ENCODE measurements around the gene PTPRC. TPM values are rescaled to one million over a fixed set of nuclear protein-coding genes. Genes with fewer than 3 reads are reported as not detected.

Gene PTPRC
- total RNA-seq, 2 donors from 2014 or later = 3.3 to 9.9 TPM

DNA sequence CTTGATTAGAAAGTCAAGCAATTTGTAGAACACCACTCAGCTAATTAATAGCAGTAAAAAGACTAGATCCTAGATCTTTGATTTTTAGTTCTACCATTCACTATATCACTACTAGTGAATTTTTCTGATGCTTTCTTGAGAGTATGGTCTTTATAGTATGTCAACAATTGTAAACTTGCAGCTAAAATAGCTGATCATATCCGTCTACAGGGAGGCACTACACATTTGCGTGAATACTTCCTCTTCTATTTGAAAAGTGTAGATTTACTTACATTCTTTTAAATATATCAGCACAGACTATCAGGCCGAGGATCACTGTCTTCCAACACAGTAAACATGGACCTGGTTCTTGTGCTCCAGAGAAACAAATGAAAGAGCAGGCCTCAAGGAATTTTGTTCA is 18.6 kb upstream of the PTPRC start:
- H3K9me3 ChIP-seq = no peaks in the 10 kb centered on the region
- no peak overlapping the region for H3K27ac ChIP-seq
- 59 to 68% methylated on average over 3 of the region's 3 CpGs for WGBS, 2 donors
- no peak overlapping the region for H3K4me3 ChIP-seq
- TF ChIP-seq POLR2A (IDR thresholded peaks at IDR 0.05) (no peak), CTCF (IDR thresholded peaks at IDR 0.05) (no peak)
- H3K27me3 ChIP-seq = no peaks in the 10 kb centered on the region
- H3K36me3 ChIP-seq (replicated peaks in 1 of 2; ENCODE audit: insufficient read depth in 1 of 2, low read depth in 2 of 2) = no peaks in the 10 kb centered on the region
- H3K4me1 ChIP-seq = no peaks in the 10 kb centered on the region
- intact Hi-C loops (cut with DNase I) = no loop called here
- DNase-seq (no peak), ATAC-seq (no peak)

DNA sequence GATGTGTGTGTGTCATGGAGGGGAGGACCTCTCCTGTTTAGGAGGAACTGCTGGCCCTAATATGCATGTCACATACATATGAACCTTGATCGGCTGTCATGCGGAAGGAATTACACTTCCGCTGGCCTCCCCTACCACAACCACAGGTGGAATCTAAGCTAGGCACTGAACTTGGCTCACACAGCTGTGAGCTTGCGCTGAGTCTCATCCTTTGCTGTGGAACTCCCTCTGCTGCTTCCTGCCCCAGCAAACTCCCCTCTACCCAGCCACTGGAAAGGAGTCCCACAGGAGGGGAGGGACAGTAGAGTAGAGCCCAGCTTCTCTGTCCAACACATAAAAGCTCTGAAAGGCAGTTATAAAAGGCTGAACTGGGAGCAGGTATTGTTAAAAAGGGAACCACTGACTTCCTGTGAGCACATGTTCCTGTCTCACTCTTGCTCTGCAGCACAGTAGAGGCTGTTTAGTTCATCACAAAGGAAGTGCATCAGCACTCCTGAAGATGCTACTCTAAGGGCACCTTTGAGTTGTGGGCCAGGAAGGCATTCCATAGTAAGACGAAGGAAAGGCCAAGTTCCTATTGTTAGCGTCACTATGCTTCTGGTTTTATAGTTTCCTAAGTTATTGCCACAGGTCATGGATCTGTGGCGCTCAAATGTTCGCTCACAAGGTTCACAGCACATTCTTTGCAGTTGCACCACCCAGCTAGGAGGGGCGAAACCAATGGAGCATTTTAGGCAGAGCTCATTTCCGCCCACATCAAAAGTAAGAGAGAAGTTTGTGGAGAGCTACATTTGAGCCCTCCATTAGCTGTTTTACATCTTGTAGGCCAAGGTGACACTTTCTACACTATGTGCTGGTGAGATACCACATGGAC is 17.7 kb upstream of the PTPRC start:
- 67 to 83% methylated on average over 10 of the region's 10 CpGs for WGBS, 2 donors
- Histone ChIP-seq H3K9me3 (no peaks in the 10 kb centered on the region), H3K36me3 (replicated peaks in 1 of 2; ENCODE audit: insufficient read depth in 1 of 2, low read depth in 2 of 2) (no peaks in the 10 kb centered on the region), H3K27ac (peak overlapping the region in 1 of 4 donors; percentile 6), H3K4me3 (no peak overlapping the region), H3K4me1 (no peaks in the 10 kb centered on the region), H3K27me3 (no peaks in the 10 kb centered on the region)
- no peak for ATAC-seq
- intact Hi-C loops (cut with DNase I) = no loop called here
- DNase-seq = peak in 1 of 4 donors; percentile 8
- no peak for TF ChIP-seq POLR2A (IDR thresholded peaks at IDR 0.05)
- no peak for TF ChIP-seq CTCF (IDR thresholded peaks at IDR 0.05)

DNA sequence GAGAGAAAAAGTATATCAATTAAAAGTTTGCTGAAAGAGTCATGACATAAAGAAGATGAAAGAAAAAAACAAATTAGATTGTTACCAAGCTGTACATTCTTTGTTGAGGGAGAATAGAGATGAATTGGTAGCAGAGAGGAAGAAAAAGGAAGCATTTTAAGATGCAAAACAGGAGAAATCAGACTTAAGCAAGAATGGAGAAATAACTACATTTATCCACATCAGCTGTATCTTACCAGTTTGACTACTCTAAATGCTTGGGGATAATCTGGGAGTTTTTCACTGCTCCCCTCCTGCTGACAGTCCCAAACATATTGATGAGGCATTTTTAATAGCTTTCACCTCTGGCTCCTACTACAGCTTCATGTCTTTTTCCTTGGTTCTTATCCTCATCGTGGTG is 16.8 kb upstream of the PTPRC start:
- H3K9me3 ChIP-seq = no peaks in the 10 kb centered on the region
- H3K27ac ChIP-seq = no peak overlapping the region
- H3K4me1 ChIP-seq = no peaks in the 10 kb centered on the region
- H3K36me3 ChIP-seq (replicated peaks in 1 of 2; ENCODE audit: insufficient read depth in 1 of 2, low read depth in 2 of 2) = no peaks in the 10 kb centered on the region
- no peak overlapping the region for H3K4me3 ChIP-seq
- DNase-seq (no peak), ATAC-seq (no peak)
- WGBS, 2 donors = 73 to 88% methylated on average over 1 of the region's 1 CpG
- intact Hi-C loops (cut with DNase I) = no loop called here
- H3K27me3 ChIP-seq = no peaks in the 10 kb centered on the region
- no peak for TF ChIP-seq CTCF (IDR thresholded peaks at IDR 0.05)
- TF ChIP-seq POLR2A (IDR thresholded peaks at IDR 0.05) = no peak

- H3K27ac ChIP-seq = no peak overlapping the region
- no peaks in the 10 kb centered on the region for H3K27me3 ChIP-seq
- DNase-seq (no peak), ATAC-seq (no peak)
- TF ChIP-seq CTCF (IDR thresholded peaks at IDR 0.05) (no peak), POLR2A (IDR thresholded peaks at IDR 0.05) (no peak)
- WGBS, 2 donors = 53 to 58% methylated on average over 4 of the region's 4 CpGs
- no peaks in the 10 kb centered on the region for H3K36me3 ChIP-seq (replicated peaks in 1 of 2; ENCODE audit: insufficient read depth in 1 of 2, low read depth in 2 of 2)
- intact Hi-C loops (cut with DNase I) = no loop called here
- H3K4me1 ChIP-seq = no peaks in the 10 kb centered on the region
- no peak overlapping the region for H3K4me3 ChIP-seq
- H3K9me3 ChIP-seq = no peaks in the 10 kb centered on the region
Measured at GRCh38 chr1:198623752-198624647, 14.8 kb upstream of the PTPRC start.
